Measurements from ENCODE around the gene DOK4.

GRCh38 chr16:57518922-57519321, 32.6 kb upstream of the DOK4 start:
- TF ChIP-seq POLR2A (IDR thresholded peaks at IDR 0.05): no peak
- no peak for TF ChIP-seq CTCF (IDR thresholded peaks at IDR 0.05)

All from tibial nerve (tissue), 3 donors.